ENCODE results near the gene TEX36. TPM values are rescaled to one million over a fixed set of nuclear protein-coding genes. Genes with fewer than 3 reads are reported as not detected.
"Not testable (repeated sequence)": the region's sequence is repeated elsewhere in the genome, so short reads cannot be mapped to it uniquely, and the experiment has no call there.

TEX36 gene
- total and polyA plus RNA-seq, 2 donors (not counting 1 experiment from before 2014, with no cell fraction given): not detected

DNA sequence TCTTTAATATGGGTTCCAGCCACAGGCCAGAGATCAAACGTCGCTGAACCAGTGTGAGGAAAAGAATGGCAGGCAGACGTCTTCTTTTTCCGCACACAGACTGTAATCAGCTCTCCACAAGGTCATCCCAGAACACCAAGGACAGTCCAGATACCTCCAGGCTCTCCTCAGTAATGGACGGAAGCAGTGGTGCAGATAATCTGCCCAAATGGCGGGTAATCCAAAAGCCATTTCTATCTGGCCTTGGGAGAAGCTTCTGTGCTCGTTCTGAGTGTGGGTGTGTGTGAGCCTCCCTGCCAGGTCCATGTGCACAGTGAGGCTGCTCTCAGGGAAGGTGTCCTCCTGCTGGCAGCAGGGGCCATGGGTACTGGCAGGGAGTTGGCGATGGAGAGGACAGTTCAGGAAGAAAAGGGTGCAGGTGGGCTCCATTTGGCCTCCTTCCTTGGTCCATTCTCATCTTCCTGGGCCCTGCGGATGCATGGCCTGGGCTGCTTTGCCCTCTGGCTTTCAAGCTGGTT is 15.6 kb upstream of the TEX36 start:
- H3K4me3 ChIP-seq (replicated peaks in 1 of 4; ENCODE audit: control extremely low read depth in 1 of 4, insufficient read depth in 1 of 4, low read depth in 3 of 4, low read length in 4 of 4): no peak overlapping the region
- no peak overlapping the region for H3K4me2 ChIP-seq (ENCODE audit: extremely low read depth, insufficient read depth, low read length)
- no peaks in the 10 kb centered on the region for H3K27me3 ChIP-seq (ENCODE audit: control insufficient read depth, insufficient read depth, low read length)
- no peak overlapping the region for H3K9ac ChIP-seq (ENCODE audit: insufficient read depth, low read length)
- H2AFZ ChIP-seq (ENCODE audit: low read length): no peak overlapping the region
- no peak for DNase-seq (ENCODE audit: low read depth in 2 of 2)
- H4K20me1 ChIP-seq (ENCODE audit: control insufficient read depth, extremely low read depth, insufficient read depth, low read length): no peaks in the 10 kb centered on the region
- H3K27ac ChIP-seq (ENCODE audit: insufficient read depth, low read length): no peak overlapping the region
- no peaks in the 10 kb centered on the region for H3K79me2 ChIP-seq (ENCODE audit: control insufficient read depth, insufficient read depth, low read length)
- peaks cover 5% of the 10 kb centered on the region for H3K4me1 ChIP-seq (ENCODE audit: control insufficient read depth, extremely low read depth, insufficient read depth, low read length)
- H3K9me3 ChIP-seq (ENCODE audit: control insufficient read depth, insufficient read depth, low read depth, low read length): no peaks in the 10 kb centered on the region
- no peaks in the 10 kb centered on the region for H3K36me3 ChIP-seq (ENCODE audit: control insufficient read depth, insufficient read depth, low read length)
- TF ChIP-seq, protein P1, sequence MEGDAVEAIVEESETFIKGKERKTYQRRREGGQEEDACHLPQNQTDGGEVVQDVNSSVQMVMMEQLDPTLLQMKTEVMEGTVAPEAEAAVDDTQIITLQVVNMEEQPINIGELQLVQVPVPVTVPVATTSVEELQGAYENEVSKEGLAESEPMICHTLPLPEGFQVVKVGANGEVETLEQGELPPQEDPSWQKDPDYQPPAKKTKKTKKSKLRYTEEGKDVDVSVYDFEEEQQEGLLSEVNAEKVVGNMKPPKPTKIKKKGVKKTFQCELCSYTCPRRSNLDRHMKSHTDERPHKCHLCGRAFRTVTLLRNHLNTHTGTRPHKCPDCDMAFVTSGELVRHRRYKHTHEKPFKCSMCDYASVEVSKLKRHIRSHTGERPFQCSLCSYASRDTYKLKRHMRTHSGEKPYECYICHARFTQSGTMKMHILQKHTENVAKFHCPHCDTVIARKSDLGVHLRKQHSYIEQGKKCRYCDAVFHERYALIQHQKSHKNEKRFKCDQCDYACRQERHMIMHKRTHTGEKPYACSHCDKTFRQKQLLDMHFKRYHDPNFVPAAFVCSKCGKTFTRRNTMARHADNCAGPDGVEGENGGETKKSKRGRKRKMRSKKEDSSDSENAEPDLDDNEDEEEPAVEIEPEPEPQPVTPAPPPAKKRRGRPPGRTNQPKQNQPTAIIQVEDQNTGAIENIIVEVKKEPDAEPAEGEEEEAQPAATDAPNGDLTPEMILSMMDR (conservative IDR thresholded peaks at IDR 0.05 in 1 of 2, IDR thresholded peaks at IDR 0.05 in 1 of 2; ENCODE audit: low read depth in 1 of 2, low read length in 2 of 2): no peak
- no peak for TF ChIP-seq EZH2 (IDR thresholded peaks at IDR 0.05; ENCODE audit: low read length, missing control alignments)

DNA sequence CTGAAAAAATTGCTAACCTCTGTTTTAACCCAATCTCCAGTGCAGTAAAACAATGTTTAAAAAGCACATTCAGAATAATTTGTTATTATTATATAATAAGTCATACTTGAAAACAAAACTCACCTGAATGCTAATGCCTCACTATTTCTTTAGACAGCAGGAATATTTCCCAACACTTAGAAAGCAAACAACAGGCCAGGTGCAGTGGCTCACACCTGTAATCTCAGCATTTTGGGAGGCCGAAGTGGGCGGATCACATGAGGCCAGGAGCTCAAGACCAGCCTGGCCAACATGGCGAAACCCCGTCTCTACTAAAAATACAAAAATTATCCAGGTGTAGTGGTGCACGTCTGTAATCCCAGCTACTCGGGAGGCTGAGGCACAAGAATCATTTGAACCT is 13.9 kb upstream of the TEX36 start:
- not testable (repeated sequence) for H4K20me1 ChIP-seq (ENCODE audit: control insufficient read depth, extremely low read depth, insufficient read depth, low read length); H3K4me1 ChIP-seq (ENCODE audit: control insufficient read depth, extremely low read depth, insufficient read depth, low read length); H3K36me3 ChIP-seq (ENCODE audit: control insufficient read depth, insufficient read depth, low read length); DNase-seq (ENCODE audit: low read depth in 2 of 2); H3K79me2 ChIP-seq (ENCODE audit: control insufficient read depth, insufficient read depth, low read length); H3K4me3 ChIP-seq (replicated peaks in 1 of 4; ENCODE audit: control extremely low read depth in 1 of 4, insufficient read depth in 1 of 4, low read depth in 3 of 4, low read length in 4 of 4); H3K27ac ChIP-seq (ENCODE audit: insufficient read depth, low read length); H3K9ac ChIP-seq (ENCODE audit: insufficient read depth, low read length); H3K4me2 ChIP-seq (ENCODE audit: extremely low read depth, insufficient read depth, low read length); H3K9me3 ChIP-seq (ENCODE audit: control insufficient read depth, insufficient read depth, low read depth, low read length); H3K27me3 ChIP-seq (ENCODE audit: control insufficient read depth, insufficient read depth, low read length); H2AFZ ChIP-seq (ENCODE audit: low read length)

DNA sequence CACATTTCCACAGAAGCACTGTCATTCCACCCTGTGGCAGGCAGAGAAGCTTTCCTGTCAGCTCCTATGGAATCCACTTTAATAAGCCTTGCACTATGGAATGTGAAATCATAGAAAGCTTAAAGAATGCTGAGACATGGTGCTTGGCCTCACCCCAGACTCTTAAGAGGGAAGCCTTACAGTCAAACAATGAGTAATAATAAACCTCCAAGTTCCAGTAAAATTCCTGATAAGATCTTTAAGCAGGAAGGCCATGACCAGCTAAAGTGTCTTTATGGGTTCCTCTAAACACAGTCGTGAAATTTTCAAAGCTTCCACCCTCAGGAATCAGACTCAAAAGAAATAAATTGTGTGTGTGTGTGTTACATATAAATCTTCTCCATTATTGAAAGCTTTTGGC is 11.9 kb upstream of the TEX36 start:
- H3K4me1 ChIP-seq (ENCODE audit: control insufficient read depth, extremely low read depth, insufficient read depth, low read length): peaks cover 5% of the 10 kb centered on the region
- peak; percentile 40 to 95 for DNase-seq (ENCODE audit: low read depth in 2 of 2)
- H3K9me3 ChIP-seq (ENCODE audit: control insufficient read depth, insufficient read depth, low read depth, low read length): no peaks in the 10 kb centered on the region
- no peaks in the 10 kb centered on the region for H3K79me2 ChIP-seq (ENCODE audit: control insufficient read depth, insufficient read depth, low read length)
- peak overlapping the region; percentile 66 for H3K27ac ChIP-seq (ENCODE audit: insufficient read depth, low read length)
- H3K4me3 ChIP-seq (replicated peaks in 1 of 4; ENCODE audit: control extremely low read depth in 1 of 4, insufficient read depth in 1 of 4, low read depth in 3 of 4, low read length in 4 of 4): no peak overlapping the region
- H4K20me1 ChIP-seq (ENCODE audit: control insufficient read depth, extremely low read depth, insufficient read depth, low read length): no peaks in the 10 kb centered on the region
- TF ChIP-seq, protein P1 (conservative IDR thresholded peaks at IDR 0.05 in 1 of 2, IDR thresholded peaks at IDR 0.05 in 1 of 2; ENCODE audit: low read depth in 1 of 2, low read length in 2 of 2): no peak
- H3K27me3 ChIP-seq (ENCODE audit: control insufficient read depth, insufficient read depth, low read length): no peaks in the 10 kb centered on the region
- no peak overlapping the region for H2AFZ ChIP-seq (ENCODE audit: low read length)
- no peak overlapping the region for H3K9ac ChIP-seq (ENCODE audit: insufficient read depth, low read length)
- H3K36me3 ChIP-seq (ENCODE audit: control insufficient read depth, insufficient read depth, low read length): no peaks in the 10 kb centered on the region
- H3K4me2 ChIP-seq (ENCODE audit: extremely low read depth, insufficient read depth, low read length): no peak overlapping the region
